GOT3 (cell line): ENCODE results near the gene LILRA5.
"Not testable (repeated sequence)": the region's sequence is repeated elsewhere in the genome, so short reads cannot be mapped to it uniquely, and the experiment has no call there.

Experiments
- DNase-seq: peaks from one replicate; lab custom pipeline; 2025; ENCODE audit warnings: mixed read lengths; lab: John Stamatoyannopoulos, UW

Gene LILRA5

DNA sequence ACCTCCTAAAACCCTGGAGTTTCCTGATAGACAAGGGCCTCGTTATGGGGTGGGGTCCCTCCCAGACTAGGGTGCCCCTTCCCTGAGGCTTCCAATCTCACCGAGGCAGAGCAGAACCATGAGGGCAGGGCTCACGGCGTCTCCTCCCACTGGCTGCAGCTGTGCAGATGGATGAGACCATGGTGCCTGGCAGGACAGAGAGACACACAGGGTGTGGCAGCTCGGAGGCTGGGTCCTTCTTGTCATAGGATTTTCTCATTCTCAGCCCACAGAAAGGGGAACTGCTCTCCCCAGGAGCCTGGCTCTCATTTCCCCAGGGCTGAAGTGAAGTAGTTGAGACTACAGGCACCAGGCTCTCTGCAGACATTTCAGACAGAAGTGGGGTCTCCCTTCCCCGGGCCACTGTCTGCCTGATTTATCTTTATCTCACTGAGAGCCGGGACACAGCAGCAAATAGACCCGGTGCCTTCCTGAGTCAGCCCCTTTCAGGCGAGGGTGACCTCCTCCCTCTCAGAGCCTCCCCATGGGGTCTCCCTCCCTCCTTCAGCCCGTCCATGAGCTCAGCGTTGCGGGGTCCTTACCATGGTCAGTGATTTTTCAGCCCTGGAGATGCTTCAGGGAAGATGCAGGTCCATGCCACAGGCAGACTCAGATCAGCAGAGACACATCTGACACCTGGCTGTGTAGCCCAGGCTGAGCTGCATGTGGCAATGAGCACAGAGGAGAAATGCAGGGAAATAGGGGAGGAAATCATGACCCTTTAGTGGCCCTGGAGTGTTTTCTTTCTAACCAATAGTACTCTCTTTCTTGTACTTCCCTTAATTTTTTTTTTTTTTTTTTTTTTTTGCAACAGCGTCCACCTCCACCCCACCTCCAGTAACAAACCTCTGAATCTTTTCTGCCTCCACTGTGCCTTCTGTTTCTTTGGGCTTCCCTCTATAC, at the start of gene LILRA5:
LILRA5 (minus strand) TSS at position 731 of the 942 bp plus-strand sequence; CDS start at position 584, 147 bp downstream.
- DNase-seq: no peak

DNA sequence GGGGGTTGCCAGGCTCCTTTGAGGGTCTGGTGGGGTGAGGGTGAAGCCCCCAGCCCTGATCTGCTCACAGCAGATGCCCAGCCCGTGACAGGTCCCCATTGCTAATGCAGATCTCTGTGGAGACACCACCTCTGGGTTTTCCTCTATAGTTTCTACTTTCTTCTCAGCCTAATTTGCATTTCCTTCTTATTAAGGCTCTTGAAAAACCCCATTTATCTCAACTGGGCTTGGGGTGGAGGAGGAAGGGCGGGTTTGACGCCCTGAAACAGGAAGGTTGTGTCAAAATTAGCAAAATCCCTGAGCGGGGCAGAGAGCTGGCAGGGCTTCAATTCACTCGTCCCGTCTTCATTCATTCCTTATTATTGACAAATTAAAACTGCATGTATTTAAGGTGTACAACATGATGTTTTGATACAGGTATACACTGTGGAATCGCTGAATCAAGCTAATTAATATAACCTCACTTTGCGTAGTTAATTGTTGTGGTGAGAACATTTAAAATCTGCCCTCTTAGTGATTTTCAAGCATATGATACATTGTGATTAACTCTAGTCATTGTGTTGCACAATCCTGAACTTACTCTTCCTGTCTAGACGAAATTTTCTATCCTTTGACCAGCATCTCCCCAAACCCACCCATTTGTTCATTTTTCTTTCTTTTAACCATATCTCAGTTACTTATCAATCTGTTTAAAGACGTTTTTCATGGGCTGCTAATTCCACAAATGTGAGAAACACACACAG, 48.9 kb upstream of the LILRA5 start:
- DNase-seq: not testable (repeated sequence)

DNA sequence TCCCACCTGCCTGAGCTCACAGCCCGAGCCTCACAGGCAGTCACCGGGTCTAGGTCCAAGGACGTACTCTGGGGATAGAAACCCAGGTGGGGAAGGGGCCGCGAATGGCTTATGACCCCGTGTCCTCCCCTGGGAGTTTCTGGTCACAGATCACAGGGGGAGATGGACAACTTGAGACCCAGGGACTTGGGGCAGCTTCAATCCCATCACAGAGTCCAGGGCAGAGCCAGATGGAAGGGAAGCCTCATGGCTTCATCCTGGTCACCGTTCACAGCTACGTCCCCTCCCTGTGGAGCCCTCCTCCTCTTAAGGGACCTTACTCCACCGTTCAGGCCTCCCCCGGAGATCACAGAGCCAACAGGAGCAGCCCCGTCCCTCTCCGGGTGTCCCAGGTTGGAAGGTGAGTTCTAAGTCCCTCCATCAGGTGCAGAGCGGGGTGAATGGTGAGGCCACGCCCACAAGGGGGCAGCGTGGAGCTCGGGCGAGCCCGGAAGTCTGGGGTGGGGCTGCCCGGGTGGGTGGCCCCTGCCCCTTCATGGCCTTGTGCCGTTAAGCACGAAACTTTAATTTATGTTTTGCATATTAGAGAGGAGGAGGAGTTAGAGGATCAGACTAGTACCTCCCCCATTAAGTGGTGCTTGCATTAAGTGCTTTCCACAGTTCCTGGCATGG, 46.3 kb upstream of the LILRA5 start:
- DNase-seq: not testable (repeated sequence)

DNA sequence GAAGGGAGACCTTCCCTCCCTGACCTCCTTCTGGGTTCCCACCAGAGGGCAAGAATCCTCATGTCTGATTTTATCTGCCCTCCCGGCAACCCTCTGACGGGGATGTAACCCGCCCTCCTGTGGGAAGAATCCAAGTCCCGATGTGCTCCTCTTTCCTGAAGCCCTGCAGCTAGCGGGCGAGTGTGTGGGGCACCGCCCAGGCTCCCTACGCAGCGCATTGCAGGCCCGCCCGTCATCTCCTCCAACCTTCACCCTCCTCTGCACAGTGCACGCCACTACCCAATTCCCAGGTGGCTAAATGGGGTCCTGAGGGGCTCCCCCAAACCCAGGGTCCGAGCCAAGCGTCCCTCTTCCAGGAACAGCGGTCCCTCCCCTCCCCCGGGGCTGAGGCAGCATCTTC, 44.4 kb upstream of the LILRA5 start:
- no peak for DNase-seq

DNA sequence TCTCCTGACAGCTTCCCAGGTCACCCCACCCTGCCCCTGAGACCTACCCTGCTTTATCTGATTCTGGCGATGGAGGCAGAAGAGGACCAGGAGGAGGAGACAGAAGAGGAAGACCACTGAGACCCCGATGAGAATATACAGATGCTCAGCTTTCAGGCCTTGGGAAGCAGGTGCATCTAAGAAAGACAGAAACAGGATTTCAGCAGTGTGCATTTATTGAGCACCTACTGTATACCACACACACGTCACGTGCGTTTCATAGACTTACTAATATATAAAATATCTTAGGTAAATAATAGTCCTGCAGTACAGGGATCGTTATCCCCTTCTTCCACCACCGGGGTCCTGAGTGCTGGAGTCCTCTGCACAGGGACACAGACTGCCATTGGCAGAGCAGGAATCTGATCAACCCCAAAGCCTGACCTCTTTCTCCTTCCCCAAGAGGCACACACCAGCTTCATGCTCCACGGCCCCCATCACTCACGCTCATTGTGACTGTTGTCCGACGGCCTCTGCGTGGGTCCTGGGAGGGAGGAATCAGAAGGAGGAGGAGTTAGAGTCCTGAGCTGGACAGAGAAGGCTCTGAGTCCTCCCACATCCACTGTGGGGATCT, 43.6 kb upstream of the LILRA5 start:
- DNase-seq: no peak

DNA sequence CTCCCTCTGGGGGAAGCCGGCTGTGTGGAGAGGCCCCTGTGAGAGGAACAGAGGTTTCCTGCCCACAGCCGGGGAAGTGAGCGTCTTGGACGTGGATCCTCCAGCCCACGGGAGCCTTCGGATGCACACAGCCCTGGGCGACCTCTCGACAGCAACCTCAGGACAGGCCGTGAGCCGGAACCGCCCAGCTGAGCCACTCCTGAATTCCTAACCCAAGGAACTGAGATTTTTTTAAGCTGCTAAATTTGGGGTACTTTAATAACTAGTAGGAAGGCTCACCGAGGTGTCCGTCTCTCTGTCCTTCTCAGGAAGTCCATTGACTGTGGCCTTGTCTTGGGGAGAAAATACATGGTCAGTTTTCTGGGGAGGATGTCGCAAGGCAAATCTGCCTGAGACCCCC, 42.7 kb upstream of the LILRA5 start:
- no peak for DNase-seq

DNA sequence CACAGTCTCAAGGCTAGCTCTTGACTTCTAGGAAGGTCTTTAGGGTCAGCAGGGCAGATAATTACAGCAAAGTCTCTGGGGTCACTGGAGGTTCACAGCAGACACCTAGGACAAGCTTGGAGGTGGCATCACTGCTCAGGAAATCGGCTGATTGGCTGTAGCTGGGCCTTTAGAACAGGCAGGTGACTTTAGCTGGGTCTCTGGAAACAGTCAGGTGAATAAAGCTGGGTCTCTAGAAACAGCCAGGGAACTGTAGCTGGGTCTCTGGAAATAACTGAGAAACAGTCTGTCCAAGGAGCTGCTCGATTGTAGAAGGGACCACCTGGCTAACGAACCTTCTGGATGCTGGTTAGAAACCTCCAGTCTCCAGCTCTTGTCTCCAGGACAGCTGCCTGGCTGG, 41.8 kb upstream of the LILRA5 start:
- no peak for DNase-seq

DNA sequence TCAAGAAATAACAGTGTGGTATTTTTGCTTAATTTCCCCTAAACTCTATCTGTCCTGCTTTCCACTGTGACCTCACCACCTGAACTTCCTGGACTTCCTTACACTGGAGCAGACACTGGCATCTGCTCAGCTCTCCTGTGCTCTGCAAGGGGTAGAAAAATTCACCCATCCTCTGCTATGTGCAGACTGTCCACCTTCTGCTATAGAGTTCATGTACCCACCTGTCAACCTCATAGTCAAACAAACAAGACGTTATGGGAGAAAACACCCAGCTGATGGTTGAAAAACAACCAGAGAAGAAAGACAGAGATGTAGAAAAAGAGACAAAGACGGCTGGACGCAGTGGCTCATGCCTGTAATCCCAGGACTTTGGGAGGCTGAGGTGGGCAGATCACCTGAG, 39.6 kb upstream of the LILRA5 start:
- DNase-seq: no peak

DNA sequence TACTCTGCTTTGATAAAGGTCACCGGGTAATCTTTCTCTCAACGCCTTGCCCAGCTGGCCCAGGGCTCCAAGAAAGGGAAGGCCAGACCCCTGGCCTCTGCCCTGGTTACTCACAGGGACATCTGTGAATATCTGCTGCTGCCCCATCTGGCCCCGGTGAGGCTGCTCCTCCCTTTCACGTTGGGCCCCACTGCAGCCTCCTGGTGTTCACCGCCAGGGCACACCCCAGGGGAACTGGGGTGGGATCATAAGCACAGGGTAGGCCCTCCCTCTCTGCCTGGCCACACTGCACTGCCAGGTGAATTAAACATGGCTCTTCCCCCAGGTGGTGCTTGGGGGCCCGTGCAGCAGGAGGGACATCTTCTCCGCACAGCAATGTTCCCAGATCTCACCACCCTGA, 39.1 kb upstream of the LILRA5 start:
- no peak for DNase-seq

DNA sequence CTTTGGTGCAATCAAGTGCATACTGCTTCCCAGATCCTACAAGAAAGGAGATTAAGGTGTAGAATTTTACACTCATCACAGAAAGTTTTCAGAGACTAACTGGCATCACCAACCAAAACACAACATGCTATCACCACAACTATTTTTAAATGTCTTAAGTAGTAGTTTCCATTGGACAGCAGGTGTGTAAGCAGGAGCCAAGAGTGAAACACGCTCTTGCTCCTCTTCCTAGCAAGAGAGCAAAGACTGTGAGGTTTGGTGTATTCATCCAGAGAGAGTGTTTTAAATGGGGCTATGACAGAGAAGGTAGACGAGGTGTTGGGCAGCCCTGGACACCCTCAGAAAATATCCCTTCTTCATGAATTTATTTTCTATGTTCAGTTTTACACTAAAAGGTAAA, 38.5 kb upstream of the LILRA5 start:
- no peak for DNase-seq

DNA sequence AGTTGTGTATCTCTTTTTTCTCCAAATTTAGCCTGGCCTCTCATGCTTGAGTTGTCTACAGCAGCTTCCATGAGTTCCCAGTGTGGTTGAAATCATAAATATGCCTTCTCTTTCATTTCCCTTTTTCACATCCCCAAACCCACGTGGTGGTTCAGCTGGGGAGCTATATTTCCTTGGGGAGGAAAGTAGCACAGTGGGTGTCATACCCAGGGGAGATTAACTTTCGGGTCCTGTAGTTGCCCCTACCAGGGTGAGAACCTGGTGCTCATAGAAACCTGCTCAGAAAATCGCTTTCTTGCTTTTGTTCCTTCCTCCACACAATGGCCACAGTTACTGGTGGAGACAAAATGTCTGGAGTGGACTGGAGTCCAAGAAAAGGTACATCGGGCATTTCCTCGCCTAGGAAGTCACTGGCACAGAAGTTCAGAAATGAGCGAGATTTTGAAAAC, 33.0 kb upstream of the LILRA5 start:
- DNase-seq: no peak

DNA sequence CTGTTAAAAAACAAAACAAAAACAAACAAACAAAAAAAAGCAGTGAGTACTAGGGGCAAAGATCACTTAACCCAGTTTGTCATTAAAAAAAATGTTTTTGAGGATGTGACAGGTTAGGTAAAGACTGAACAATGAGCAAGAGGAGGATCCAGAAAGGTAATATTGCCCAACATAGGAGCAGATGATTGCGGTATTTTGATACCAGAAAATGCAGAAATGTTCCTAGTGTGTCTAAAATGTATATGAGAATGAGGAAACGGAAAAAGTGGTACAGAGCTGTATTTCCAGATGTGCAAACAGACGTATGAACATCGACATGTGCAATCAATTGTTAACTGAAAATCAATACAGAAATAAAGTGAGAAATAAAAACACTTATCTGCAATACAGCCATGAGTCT, 30.9 kb upstream of the LILRA5 start:
- DNase-seq: no peak

DNA sequence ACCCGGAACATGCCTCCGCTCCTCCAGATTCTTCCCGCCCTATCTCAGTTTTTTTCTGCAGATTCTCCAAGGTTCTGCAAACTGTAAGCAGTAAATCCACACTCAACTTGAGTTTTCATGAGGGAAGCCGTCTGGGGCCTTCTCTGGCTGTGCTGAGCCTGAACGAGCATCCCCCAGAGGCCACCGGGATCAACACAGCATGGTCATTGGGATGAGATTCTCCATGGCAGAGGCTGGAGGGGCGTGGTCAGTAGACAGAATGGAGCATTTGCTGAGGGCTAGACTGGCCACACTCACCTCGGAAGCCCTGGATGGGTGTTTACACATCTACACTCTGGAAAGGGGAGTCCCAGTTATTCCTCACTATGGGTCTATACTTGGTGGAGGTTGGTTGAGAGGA, 28.3 kb upstream of the LILRA5 start:
- DNase-seq: no peak

DNA sequence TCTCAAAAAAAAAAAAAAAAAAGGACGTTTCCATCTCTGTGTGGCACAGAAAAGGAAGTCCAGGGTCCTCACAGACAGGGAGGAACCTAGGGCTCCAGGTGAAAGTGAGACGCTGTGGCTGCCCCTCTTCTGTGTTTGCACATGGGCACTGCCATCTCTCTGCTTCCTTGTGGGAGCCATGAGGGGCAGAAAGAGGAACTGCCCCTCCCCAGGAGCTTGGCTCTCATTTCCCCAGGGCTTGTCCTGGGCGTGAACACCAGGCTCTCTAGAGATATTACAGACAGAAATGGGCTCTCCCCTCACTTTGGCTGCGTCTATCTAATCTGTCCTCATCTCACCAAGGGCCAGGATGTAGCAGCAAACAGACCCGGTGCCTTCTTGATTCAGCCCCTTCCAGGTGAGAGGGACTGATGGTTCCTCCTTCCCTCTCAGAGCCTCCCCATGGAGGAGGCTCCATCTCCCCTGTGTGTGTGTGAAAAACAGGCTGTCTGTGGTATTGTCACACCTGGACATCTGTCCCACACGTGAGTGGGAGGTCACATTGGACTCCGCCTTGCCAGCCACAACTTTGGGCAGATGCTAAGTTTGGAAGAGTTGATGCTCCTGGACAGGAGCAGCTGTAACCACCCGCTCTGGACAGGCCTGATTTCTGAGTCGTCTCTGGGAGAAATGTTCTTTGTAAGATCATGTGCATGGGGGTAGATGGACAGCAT, 26.8 kb upstream of the LILRA5 start:
- DNase-seq: no peak

DNA sequence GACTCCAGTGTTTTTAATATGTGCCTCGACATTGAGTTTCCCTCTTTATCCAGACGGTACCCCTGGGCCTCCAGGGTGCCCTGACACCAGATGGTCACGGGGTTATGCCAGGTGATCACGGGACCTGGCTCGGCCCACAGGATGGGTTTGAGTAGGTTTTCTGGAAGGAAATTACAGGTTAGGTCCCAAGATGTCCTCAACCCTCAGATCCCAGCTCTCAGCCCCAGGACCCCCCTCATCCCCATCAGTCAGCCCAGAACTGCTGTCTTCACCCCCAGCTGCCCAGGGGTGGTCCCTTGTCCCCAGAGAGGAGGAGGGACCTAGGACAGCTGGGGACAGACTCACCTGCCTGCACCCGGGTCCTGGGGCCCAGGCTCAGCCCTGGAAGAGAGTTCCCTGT, 25.6 kb upstream of the LILRA5 start:
- no peak for DNase-seq

DNA sequence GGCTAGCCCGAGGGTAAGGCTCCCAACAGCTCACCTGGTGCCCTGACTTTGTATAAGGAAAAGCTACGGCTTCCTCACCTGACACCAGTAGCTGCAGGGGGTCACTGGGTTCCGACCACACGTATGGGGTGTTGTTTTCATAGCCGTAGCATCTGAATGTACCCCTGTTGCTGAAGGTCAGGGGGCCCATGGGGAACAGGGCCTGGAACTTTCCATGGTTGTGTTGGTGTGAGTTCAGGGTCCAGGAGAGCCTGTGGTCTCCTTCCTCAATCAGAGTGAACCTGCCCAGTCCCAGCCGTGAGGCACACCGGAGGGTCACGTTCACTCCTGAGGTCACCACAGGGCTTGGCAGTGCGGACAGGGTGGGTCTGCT, 24.9 kb upstream of the LILRA5 start:
- no peak for DNase-seq

DNA sequence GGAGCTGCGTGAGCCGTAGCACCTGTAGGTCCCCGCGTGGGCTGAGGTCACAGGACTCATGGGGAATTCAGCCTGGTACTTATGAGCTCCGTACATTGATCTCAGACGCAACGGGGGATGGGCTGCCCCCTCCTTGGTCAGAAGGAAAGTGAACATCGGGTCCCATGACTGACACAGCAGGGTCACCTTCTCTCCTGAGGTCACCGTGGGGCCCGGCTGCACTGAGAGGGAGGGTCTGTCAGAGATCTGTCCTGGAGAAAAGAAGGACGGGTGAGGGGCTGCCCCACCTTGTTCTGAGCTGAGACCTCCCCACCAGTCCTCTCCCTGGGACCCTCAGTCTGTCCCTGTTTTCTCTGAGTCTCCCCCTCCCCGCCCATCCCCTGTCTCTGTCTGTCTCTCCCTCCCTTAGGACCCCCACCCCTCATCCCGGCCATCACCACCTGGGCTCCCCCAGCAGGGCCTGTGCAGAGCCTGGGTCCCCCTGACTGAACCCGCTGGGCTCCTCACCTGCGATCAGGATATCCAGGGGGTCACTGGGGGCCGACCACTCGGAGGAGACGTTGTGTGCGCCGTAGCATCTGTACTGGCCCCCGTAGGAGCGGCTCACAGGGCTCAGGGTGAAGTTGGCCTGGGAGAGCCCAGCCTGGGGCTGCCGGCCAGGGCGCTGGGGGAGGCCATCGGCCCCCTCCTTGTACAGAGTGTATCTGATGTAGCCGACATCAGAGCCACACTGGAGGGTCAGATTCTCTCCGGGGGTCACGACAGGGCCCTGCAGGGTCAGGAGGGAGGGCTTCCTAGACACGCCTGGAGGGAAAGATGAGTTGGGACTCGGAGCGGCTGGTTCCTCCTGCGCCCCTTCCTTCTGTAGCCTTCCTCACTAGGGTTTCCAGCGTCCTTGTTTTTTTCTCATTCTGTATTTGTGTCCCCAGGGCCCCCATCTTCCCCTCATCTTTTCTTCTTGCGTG, 24.2 kb upstream of the LILRA5 start:
- DNase-seq: no peak

DNA sequence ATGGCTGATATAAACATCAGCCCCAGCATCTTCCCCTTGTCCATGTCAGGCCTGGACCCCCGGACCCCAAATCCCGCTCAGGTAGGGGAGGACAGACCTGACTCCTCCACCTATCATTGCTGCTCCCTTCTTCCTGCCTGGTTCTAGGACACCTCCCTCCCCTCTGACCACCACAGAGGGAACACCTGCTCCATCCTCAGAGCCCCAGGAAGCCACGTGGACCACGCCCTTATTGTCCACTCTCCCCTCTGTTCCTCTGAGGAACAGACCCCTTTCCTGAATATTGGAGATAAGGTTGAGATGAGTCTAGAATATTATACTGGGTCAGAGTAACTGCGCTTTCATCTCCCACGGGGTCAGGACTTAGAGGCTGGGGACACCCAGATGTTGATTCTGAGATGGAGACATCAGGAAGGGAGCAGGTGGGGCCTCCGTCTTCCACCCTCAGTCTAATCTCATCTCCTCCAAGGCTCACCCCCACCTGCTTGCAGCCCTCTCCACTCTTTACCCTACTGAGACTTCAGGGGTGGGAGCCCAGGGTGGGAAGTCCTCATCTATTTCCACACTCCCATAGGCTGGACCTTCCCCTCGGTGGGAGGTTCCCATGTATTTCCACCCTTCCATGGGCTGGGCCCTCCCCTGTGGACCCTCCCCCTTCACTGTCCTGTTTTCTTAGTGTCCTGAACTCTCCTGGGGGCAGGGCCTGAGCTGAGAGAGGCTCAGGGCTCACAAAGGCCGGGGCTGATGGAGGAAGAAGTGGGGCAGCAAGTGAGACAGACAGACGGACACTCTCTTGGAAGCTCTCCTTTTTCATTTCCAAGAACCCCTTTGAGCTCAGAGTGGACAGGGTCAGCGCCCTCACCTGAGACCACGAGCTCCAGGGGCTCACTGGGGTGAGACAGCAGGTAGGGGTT, 23.3 kb upstream of the LILRA5 start:
- no peak for DNase-seq

DNA sequence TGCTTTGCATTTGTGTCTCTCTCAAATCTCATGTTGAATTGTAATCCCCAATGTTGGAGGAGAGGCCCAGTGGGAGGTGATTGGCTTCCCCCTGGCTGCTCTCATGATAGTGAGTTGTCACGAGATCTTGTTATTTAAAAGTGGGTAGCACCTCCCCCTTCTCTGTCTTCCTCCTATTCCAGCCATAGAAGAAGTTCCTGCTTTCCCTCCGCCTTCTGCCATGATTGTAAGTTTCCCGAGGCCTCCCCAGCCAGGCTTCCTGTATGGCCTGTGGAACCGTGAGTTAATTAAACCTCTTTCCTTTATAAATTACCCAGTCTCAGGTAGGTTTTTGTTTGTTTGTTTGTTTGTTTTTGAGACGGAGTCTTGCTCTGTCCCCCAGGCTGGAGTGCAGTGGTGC, 22.2 kb upstream of the LILRA5 start:
- DNase-seq: no peak
